Loucy (cell line): ENCODE measurements around the gene TMEM97.

Source experiments
- H2AFZ ChIP-seq: fragments of 200-600 bp; sonication (generic); 2 replicates; pipeline ENCODE4 v1.6.0; 2016; ENCODE audit warnings: antibody characterized with exemption, mild to moderate bottlenecking, low read length, moderate library complexity
- H3F3A ChIP-seq: fragments of 200-600 bp; 2 replicates; pipeline ENCODE4 v1.6.0; 2016; ENCODE audit warnings: antibody characterized with exemption, low read depth, mild to moderate bottlenecking
- H3K27me3 ChIP-seq: fragments of 200-600 bp; sonication (generic); 2 replicates; pipeline ENCODE4 v1.6.1; 2014; ENCODE audit warnings: low read length, mild to moderate bottlenecking; ENCODE audit not compliant: insufficient read depth, poor library complexity, severe bottlenecking
- H3K36me3 ChIP-seq: fragments of 200-600 bp; sonication (generic); 2 replicates; pipeline ENCODE4 v1.6.1; 2016; ENCODE audit warnings: low read length; ENCODE audit not compliant: insufficient read depth
- H3K4me1 ChIP-seq: fragments of 200-600 bp; sonication (generic); 2 replicates; pipeline ENCODE4 v1.5.1; 2014; ENCODE audit warnings: low read length, mild to moderate bottlenecking; ENCODE audit not compliant: insufficient read depth, poor library complexity, severe bottlenecking
- H3K4me2 ChIP-seq: fragments of 200-600 bp; sonication (generic); 2 replicates; pipeline ENCODE4 v1.6.0; 2014; ENCODE audit warnings: antibody characterized with exemption, low read length, low read depth, mild to moderate bottlenecking; ENCODE audit not compliant: poor library complexity, severe bottlenecking
- H3K4me3 ChIP-seq: fragments of 200-600 bp; sonication (generic); 2 replicates; pipeline ENCODE4 v1.5.1; 2014; ENCODE audit warnings: low read length, mild to moderate bottlenecking, mixed read lengths; ENCODE audit not compliant: poor library complexity, severe bottlenecking
- H3K79me2 ChIP-seq: fragments of 200-600 bp; sonication (generic); 2 replicates; pipeline ENCODE4 v1.6.1; 2014; ENCODE audit warnings: low read length; ENCODE audit not compliant: insufficient read depth
- H3K9ac ChIP-seq: fragments of 200-600 bp; sonication (generic); 2 replicates; pipeline ENCODE4 v1.6.0; 2014; ENCODE audit warnings: mild to moderate bottlenecking, low read depth, low read length, moderate library complexity; ENCODE audit not compliant: poor library complexity, severe bottlenecking
- H3K9me2 ChIP-seq: fragments of 200-600 bp; sonication (generic); replicated peaks from 2 replicates; pipeline ENCODE4 v1.6.1; 2016; ENCODE audit warnings: low read depth, low read length, mixed read lengths
- H3K9me3 ChIP-seq: fragments of 200-600 bp; sonication (generic); 2 replicates; pipeline ENCODE4 v1.6.1; 2014; ENCODE audit warnings: mild to moderate bottlenecking, antibody characterized with exemption, low read length, low read depth; ENCODE audit not compliant: insufficient read depth
- H4K20me1 ChIP-seq: fragments of 200-600 bp; sonication (generic); 2 replicates; pipeline ENCODE4 v1.6.0; 2014; ENCODE audit warnings: antibody characterized with exemption, low read length, mild to moderate bottlenecking; ENCODE audit not compliant: insufficient read depth, poor library complexity, severe bottlenecking
- EZH2phosphoT487 ChIP-seq: fragments of 200-600 bp; IDR thresholded peaks from 2 replicates; pipeline ENCODE4 v1.6.1; 2018; ENCODE audit warnings: antibody characterized with exemption, mild to moderate bottlenecking, moderate library complexity, borderline replicate concordance
- TF ChIP-seq, protein P1 (sequence below): fragments of 200-600 bp; sonication (generic); conservative IDR thresholded peaks from 2 replicates; pipeline ENCODE4 v1.5.1; 2014; ENCODE audit warnings: mild to moderate bottlenecking, antibody characterized with exemption, low read length

TMEM97 gene

DNA sequence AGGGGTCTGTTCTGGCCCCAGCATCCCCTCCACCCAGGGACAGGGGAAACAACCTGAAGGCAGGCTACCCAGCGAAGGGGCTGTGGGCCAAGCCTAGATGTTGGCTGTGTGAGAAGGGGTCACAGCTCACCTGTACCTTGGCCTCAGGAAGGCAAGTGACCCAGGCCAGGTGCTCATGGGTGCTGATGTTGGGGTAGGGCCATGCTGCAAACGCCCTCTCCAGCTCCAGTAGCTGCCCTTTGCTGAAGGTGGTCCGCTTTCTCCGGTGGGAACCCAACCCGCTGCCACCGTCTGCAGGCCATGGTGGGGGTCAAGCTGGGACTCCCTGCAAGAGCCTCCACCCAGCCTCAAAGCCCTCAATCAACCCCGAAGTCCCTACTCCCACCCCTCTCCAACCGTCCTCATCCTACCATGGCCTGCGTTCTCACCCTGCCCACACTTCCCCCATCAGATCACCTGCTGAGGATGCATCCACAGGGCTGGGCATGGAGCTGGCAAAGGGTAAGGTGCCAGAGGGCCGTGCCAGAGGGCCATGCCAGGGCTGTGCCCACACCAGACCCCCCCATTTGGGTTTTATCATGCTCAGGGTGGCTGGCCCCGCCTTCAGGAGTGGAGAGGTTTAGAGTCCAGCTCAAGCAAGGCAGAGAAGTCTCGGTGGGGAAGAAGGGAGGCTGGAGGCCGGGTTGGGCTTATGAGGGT is 45.8 kb downstream of the TMEM97 start, which contains the start of gene SEBOX:
Gene SEBOX, minus strand, starts transcription at position 535 of the 699 bp plus-strand sequence. Its CDS starts 48 bp downstream, at position 487.
- Histone ChIP-seq H3K9me3 (no peaks in the 10 kb centered on the region), H3F3A (no peaks in the 10 kb centered on the region), H3K4me2 (no peak within 1 kb of the TSS), H3K4me1 (no peaks in the 10 kb centered on the region), H3K4me3 (no peak within 1 kb of the TSS), H2AFZ (no peak within 1 kb of the TSS), H3K9me2 (no peaks in the 10 kb centered on the region), H3K79me2 (no peaks in the 10 kb centered on the region), H3K36me3 (peaks cover 17% of the 10 kb centered on the region; the same call in 1 of the 2 replicates), H3K27me3 (no peaks in the 10 kb centered on the region), H3K9ac (no peak within 1 kb of the TSS), H4K20me1 (no peaks in the 10 kb centered on the region)
- TF ChIP-seq, protein P1, sequence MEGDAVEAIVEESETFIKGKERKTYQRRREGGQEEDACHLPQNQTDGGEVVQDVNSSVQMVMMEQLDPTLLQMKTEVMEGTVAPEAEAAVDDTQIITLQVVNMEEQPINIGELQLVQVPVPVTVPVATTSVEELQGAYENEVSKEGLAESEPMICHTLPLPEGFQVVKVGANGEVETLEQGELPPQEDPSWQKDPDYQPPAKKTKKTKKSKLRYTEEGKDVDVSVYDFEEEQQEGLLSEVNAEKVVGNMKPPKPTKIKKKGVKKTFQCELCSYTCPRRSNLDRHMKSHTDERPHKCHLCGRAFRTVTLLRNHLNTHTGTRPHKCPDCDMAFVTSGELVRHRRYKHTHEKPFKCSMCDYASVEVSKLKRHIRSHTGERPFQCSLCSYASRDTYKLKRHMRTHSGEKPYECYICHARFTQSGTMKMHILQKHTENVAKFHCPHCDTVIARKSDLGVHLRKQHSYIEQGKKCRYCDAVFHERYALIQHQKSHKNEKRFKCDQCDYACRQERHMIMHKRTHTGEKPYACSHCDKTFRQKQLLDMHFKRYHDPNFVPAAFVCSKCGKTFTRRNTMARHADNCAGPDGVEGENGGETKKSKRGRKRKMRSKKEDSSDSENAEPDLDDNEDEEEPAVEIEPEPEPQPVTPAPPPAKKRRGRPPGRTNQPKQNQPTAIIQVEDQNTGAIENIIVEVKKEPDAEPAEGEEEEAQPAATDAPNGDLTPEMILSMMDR, result no peak
- TF ChIP-seq EZH2phosphoT487, result no peak

DNA sequence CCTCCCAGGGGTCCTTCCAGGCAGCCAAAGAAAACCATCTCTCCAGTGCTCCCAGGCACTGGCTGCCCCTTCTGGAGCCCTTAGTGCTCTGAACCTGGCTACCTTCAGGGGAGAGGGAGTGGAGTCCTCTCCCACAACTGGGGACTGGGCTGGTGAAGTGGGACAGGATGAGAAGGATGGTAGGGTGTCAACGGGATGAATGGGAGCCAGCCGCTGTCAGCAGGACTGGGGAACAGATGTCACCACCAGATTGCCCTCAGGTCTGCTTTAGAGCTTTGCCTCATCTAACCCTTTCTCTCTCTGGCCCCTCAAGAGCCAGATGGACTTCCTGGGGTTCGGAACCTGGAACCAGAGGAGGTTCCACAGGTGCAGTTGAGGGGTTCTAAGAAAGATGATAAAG is 46.5 kb downstream of the TMEM97 start:
- H3K4me2 ChIP-seq, result no peak overlapping the region
- no peak for TF ChIP-seq EZH2phosphoT487
- TF ChIP-seq, protein P1, result no peak
- no peak overlapping the region for H2AFZ ChIP-seq
- no peaks in the 10 kb centered on the region for H3K27me3 ChIP-seq
- H3K9me3 ChIP-seq, result no peaks in the 10 kb centered on the region
- peaks cover 11% of the 10 kb centered on the region; the same call in 1 of the 2 replicates for H3K36me3 ChIP-seq
- no peaks in the 10 kb centered on the region for H3K4me1 ChIP-seq
- H3K9ac ChIP-seq, result no peak overlapping the region
- no peak overlapping the region for H3K4me3 ChIP-seq
- no peaks in the 10 kb centered on the region for H4K20me1 ChIP-seq
- no peaks in the 10 kb centered on the region for H3K79me2 ChIP-seq
- 0 out of 2 replicates have a peak, but pooled peaks cover under 1% of the 10 kb centered on the region for H3F3A ChIP-seq
- no peaks in the 10 kb centered on the region for H3K9me2 ChIP-seq

DNA sequence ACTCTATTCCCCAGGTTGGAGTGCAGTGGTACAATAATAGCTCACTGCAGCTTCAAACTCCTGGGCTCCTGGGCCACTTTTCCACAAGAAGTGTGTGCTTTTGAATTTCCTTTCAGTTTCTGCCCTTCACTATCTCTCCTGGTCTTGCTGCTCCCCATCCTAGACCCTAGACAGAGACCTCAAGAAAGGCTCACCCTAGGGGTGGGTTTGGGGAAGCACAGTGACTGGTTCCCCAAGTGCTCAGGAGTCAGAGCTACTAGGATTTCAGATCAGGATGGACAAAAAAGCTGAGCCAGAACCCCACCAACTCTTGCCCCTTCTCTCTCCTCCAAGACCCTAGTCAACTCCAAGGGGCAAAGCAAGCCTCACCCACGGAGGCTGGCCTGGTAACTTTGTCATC is 47.6 kb downstream of the TMEM97 start:
- Histone ChIP-seq H3K36me3 (peaks cover 2% of the 10 kb centered on the region; the same call in 1 of the 2 replicates), H4K20me1 (no peaks in the 10 kb centered on the region), H3K79me2 (no peaks in the 10 kb centered on the region), H3K9me3 (no peaks in the 10 kb centered on the region), H3K9me2 (no peaks in the 10 kb centered on the region), H3K9ac (no peak overlapping the region), H3F3A (0 out of 2 replicates have a peak, but pooled peaks cover 2% of the 10 kb centered on the region), H3K27me3 (no peaks in the 10 kb centered on the region), H3K4me3 (no peak overlapping the region), H2AFZ (no peak overlapping the region), H3K4me1 (no peaks in the 10 kb centered on the region), H3K4me2 (no peak overlapping the region)
- TF ChIP-seq EZH2phosphoT487, result no peak
- TF ChIP-seq, protein P1, result peak; percentile 31; the same call in 1 of the 2 replicates
